Measurements from ENCODE around the gene TMCO4.
"Not testable (repeated sequence)": the region's sequence is repeated elsewhere in the genome, so short reads cannot be mapped to it uniquely, and the experiment has no call there.

TMCO4 gene

GRCh38 chr1:19799230-19800075, at the start of gene TMCO4:
TSS of gene TMCO4 (minus strand) at chr1:19799916. CDS start at chr1:19780758, 19,158 bp downstream.
- no peak for DNase-seq

DNA sequence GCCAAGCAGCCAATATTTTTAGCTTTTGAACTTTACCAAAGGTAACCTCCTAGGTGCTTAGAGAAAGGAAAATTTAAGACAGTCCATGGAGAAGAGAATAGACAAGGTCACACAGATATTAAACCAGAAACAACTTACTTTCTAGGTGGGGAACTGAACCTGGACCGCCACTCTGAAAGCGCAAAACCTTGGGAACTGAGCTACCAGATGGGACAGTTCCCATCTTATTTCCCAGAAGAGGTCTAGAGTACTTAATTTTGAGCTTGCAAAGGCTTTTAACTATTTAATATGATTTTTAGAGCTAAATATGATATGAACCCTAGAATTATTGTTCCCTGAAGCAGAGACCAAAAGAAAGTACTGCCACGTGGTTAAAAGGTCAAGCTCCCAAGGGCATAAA, 49.6 kb upstream of the TMCO4 start:
- DNase-seq: not testable (repeated sequence)

DNA sequence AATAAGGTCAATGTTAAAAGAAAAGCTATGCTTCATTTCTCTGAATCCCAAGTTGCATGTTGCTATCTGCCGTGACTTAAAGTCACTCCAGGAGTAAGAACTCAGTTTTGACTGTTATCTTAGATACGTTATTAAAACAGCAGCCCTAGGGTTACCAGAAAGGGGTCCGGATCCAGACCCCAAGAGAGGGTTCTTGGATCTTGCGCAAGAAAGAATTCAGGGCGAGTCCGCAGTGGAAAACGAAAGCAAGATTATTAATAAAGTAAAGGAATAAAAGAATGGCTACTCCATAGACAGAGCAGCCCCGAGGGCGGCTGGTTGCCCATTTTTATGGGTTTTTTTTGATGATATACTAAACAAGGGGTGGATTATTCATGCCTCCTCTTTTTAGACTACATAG, 47.6 kb upstream of the TMCO4 start:
- not testable (repeated sequence) for DNase-seq

DNA sequence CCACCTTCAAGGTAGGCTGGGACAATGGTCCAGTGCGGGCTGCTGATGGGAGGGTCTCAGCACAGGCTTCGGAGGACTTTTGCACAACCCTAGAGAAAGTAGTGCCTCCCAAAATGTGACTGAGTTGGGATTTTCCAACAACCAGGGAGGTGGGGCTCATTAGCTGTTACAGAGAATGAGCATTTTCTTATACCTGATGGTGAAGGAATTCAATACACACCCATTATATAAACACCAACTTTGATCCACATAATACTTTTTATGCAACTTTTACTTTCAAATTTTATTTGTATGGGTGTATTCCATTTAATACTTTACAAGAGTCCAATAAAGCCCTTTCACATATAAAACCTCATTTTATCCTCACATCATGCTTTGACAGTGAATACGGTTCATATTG, 46.6 kb upstream of the TMCO4 start:
- no peak for DNase-seq

DNA sequence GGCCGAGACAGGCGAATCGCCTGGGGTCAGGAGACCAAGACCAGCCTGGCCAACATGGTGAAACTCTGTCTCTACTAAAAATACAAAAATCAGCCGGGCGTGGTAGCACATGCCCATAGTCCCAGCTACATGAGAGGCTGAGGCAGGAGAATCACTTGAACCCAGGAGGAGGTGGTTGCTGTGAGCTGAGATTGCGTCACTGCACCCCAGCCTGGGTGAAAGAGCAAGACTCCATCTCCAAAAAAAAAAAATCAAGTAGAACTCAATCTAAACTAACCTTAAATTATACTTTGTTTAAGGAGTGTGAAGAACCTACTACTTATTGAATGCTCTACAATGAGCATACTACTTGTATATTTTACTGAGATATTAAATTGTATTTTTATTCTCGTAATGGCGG, 45.8 kb upstream of the TMCO4 start:
- DNase-seq: no peak

GRCh38 chr1:19844731-19845495, 45.2 kb upstream of the TMCO4 start:
- DNase-seq: no peak

DNA sequence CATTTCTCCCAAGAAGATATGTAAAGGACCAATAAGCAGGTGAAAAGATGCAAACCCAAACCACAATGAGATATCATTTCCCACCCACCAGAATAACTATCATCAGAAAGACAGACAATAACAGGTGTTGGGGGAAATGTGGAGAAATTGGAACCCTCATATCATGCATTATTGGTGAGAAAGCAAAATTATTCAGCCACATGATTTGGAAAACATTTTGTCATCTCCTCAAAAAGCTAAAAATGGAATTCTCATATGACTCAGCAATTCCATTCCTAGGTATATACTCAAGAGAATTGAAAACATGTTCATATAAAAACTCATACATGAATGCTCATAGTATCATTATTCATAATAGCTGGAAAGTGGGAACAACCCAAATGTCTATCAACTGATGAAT, 40.5 kb upstream of the TMCO4 start:
- no peak for DNase-seq

DNA sequence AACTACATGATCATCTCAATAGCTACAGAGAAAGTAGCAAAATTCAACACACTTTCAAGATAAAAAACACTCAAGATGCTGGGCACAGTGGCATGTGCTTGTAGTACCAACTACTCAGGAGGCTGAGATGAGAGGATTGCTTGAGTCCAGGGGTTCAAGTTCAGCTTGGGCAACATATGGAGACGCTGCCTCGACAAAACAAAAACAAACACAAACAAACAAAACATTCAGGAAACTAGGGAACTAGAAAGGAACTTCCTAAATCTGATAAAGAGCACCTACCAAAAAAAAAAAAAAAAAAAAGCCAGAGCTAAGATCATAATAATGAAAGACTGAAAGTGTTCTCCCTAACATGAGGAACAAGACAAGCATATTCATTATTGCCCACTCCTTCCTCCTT, 38.1 kb upstream of the TMCO4 start:
- no peak for DNase-seq

DNA sequence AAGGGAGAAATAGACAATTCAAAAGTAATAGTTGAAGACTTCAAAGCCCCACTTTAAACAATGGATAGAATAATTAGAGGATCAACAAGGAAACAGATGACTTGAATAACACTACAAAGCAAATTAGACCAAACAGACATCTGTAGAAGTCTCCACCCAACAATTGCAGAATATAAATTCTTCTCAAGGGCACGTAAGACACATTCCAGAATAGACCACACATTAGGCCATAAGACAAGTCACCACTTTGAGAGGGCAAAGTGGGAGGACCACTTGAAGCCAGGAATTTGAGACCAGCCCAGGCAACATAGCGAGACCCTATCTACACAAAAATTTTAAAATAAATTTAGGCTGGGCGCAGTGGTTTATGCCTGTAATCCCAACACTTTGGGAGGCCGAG, 35.9 kb upstream of the TMCO4 start:
- no peak for DNase-seq

DNA sequence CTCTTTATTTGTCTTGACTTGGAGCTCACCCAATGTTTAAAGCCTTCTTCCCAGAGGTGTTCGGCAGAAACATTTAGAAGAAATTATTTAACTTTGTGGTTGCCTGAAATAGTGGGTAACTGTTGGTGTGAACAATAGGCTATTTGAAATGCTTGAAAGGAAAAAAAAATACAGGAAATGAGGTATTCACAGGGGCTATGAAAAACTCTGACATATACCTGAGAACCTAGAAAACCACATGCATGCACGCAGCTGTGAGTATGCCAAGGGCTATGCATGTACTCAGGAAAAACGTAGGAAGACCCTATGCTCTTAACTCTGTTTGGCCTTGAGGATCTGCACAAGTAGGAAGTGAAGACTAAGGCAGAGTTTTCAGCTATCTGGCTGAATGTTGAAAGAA, 31.7 kb upstream of the TMCO4 start:
- no peak for DNase-seq

- DNase-seq: no peak
These were observed 28.8 kb upstream of the TMCO4 start for GRCh38 chr1:19828546-19828945.

DNA sequence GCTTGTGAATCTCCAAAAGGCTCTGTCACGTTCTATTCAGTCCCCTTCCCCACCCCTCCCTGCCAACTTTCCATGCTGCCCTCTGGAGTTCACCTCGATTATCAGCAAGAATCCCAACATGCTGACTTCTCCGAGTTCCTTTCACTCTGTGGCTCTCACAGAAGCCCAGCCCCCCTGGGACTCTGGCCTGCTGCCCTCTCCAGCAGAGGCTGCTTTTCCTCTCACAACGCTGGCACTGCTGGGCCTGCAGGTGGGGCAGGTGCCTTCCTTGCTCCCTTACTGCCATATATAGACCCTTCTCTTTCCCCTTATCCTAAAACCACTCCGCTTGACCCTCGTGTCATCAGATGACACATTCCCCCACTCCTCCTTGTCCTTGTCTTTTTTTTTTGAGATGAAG, 25.6 kb upstream of the TMCO4 start:
- DNase-seq: no peak

- no peak for DNase-seq
These were observed 24.8 kb upstream of the TMCO4 start for GRCh38 chr1:19824541-19824940.

GRCh38 chr1:19824036-19824435, 24.3 kb upstream of the TMCO4 start:
- DNase-seq: no peak

DNA sequence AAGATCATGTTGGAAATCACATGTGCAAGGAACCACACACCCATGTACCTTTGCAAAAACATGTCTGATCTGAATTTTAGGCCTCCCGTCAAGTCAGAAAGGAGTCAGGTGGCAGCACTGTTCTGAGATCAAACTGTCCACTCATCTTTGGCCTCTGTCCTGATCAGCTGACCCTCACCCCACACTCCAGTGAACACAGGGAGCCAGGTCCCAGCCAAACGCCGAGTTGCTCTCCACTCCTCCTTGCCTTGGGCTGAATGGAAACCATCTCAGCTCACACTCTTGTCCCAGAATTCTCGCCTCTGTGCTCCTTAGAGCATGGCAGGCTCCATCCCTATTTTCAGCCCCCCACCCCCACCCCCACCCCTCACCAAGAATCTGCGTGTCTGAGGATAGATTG, 20.0 kb upstream of the TMCO4 start:
- no peak for DNase-seq

DNA sequence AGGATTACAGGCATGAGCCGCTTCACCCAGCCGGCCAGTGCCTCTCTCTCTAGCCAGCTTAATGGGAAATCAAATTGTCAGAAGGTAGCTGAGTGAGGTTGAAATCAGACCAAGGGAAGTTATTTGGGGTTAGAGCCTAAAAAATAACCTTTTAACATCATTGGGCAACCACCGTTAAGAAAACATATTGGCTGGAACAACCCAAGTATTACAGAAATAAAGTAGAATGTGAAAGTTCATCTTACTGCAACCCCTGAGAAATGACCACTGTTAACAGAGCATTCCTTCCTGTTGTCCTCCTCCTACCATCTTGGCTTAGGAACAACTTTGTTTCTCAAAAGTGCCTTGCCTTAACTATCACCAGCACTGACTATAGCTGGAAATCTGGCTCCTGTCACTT, 18.6 kb upstream of the TMCO4 start:
- DNase-seq: no peak

DNA sequence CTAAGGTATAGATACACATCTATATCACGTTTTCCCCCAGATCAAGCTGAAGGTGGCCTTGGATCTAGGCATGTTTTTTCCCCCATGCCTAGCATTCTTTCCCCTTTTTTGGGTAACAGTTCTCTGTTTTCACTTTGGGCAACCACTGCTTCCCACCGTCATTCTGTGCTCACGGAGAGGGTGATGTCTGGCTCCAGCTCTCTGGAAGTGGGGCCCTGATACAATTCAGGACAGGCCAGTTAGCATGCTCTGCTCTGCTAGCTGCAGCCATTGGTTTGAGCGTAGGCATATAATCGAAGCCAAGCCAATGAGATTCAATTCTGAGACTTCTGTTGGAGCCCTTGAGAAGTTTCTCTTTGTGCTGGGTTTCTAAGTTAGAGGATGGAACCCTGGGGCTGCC, 17.4 kb upstream of the TMCO4 start:
- no peak for DNase-seq

GRCh38 chr1:19816737-19817086, 17.0 kb upstream of the TMCO4 start:
- not testable (repeated sequence) for DNase-seq

DNA sequence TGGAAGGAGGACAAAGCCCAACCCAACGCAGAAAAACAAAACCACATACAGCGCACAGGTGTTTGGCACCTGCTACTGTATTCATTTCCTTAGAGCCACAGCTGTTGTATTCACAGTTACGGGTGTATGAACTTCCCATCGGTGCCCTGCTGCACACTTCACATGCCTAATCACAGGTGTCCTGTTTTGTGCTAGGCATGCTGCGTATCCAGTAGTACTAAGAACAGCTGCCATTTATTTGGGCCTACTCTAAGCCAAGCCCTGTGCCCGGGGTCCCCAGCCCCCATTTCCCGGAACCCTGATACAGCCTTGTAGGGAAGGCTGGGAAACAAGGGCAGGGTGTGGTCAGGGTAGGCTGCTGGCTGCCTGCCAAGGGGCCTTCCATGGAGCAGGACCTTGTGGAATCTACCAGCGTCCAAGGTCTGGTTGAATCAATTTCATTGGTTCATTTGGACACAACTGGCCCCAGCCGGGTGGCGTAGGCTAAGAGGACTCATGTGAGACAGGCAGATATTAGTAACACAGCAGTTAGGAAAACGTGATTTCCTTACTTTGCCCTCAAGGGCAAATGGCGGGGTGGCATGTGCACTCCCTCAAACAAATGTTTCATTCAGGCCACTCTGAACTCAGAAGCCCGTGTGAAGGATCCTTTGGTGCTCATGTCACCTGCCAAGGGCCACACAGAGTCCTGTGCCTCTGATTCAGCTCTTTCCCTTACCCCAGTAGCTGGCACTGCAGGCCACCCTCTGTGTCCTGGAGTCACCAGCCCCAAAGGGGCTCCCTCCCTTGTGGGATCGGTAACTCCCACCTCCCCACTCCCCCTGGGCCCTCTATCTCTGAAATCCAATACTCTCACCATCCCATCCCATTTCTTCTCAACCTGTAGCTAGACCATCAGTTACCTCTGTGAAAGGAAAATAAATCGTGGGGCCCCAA, 16.4 kb upstream of the TMCO4 start:
- no peak for DNase-seq

GRCh38 chr1:19814681-19815503, 15.2 kb upstream of the TMCO4 start, which contains the start of gene RNF186:
TSS of gene RNF186 (minus strand) at chr1:19815283. CDS start at chr1:19815101, 182 bp downstream.
- DNase-seq: no peak

- DNase-seq: no peak
These were observed 14.5 kb upstream of the TMCO4 start for GRCh38 chr1:19814244-19814661.

- DNase-seq: no peak
These were observed 13.9 kb upstream of the TMCO4 start for GRCh38 chr1:19813643-19813960.
